ENCODE measurements around the gene LEKR1.

Gene LEKR1

DNA sequence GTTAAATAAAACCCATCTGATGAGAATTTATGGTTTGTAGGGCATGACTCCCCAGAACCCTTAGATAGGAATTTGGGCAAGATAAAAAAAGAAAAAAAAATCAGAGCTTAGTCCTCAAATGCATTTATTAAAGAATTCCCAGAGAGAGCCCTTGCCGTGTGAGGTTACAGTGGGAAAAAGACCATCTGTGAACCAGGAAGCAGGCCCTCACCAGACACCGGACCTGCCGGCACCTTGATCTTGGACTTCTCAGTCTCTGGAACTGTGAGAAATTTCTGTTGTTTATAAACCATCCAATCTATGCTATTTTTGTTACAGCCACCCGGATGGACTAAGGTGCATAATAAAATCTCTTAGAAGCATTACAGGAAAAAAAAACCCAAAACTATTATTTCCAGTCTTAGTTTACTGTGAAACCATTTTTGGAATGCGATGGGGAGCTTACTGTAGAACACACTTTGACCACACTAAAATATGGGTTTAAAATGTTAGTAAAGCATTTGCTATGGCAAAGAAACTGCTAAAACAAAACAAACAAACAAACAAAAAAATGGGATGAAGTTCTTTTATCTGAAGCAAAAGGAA, 72.2 kb downstream of the LEKR1 start:
- no peak for TF ChIP-seq GLIS3 (CRISPR knock-in tag; IDR thresholded peaks at IDR 0.05)
- no peak for TF ChIP-seq ARNTL (CRISPR knock-in tag; IDR thresholded peaks at IDR 0.05; ENCODE audit: borderline replicate concordance, low read depth)
- TF ChIP-seq CSRNP3 (CRISPR knock-in tag; IDR thresholded peaks at IDR 0.05) = no peak
- ATAC-seq = no peak

DNA sequence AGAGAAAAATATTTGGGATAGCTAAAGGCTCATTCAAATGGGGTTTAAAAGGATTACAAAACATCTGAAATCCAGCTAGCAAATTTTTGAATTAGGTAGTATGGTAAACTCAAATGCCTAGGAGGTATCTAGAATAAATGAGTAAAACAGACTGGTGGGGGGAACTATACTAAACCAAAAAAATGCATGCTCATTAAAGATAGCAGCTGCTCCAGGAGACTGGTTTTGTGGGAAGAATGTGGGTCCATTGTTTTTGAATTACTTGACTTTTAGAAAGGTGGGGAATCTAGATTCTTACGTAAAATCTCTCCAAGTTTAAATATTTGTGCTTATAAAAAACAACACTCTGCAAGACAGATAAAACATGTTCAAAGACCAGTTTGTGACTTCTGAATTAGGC, 73.8 kb downstream of the LEKR1 start:
- no peak for ATAC-seq
- TF ChIP-seq ZNF565 (CRISPR knock-in tag; conservative IDR thresholded peaks at IDR 0.05; ENCODE audit: low read depth) = no peak

GRCh38 chr3:156902916-156903315, 76.8 kb downstream of the LEKR1 start:
- TF ChIP-seq, protein P1, sequence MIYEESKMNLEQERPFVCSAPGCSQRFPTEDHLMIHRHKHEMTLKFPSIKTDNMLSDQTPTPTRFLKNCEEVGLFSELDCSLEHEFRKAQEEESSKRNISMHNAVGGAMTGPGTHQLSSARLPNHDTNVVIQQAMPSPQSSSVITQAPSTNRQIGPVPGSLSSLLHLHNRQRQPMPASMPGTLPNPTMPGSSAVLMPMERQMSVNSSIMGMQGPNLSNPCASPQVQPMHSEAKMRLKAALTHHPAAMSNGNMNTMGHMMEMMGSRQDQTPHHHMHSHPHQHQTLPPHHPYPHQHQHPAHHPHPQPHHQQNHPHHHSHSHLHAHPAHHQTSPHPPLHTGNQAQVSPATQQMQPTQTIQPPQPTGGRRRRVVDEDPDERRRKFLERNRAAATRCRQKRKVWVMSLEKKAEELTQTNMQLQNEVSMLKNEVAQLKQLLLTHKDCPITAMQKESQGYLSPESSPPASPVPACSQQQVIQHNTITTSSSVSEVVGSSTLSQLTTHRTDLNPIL (CRISPR knock-in tag; IDR thresholded peaks at IDR 0.05; ENCODE audit: low read depth) = no peak
- no peak for TF ChIP-seq CSDC2 (CRISPR knock-in tag; IDR thresholded peaks at IDR 0.05)
- TF ChIP-seq ISL1 (CRISPR knock-in tag; IDR thresholded peaks at IDR 0.05) = no peak
- TF ChIP-seq ZNF565 (CRISPR knock-in tag; conservative IDR thresholded peaks at IDR 0.05; ENCODE audit: low read depth) = no peak
- TF ChIP-seq GLIS3 (CRISPR knock-in tag; IDR thresholded peaks at IDR 0.05) = no peak
- TF ChIP-seq PPARA (CRISPR knock-in tag; IDR thresholded peaks at IDR 0.05; ENCODE audit: borderline replicate concordance) = no peak
- TF ChIP-seq SNAI2 (CRISPR knock-in tag; IDR thresholded peaks at IDR 0.05) = no peak
- TF ChIP-seq PATZ1 (CRISPR knock-in tag; IDR thresholded peaks at IDR 0.05; ENCODE audit: borderline replicate concordance) = no peak
- no peak for TF ChIP-seq TCF4 (CRISPR knock-in tag; IDR thresholded peaks at IDR 0.05; ENCODE audit: borderline replicate concordance)
- no peak for TF ChIP-seq ESRRG (CRISPR knock-in tag; IDR thresholded peaks at IDR 0.05)
- TF ChIP-seq, protein P2, sequence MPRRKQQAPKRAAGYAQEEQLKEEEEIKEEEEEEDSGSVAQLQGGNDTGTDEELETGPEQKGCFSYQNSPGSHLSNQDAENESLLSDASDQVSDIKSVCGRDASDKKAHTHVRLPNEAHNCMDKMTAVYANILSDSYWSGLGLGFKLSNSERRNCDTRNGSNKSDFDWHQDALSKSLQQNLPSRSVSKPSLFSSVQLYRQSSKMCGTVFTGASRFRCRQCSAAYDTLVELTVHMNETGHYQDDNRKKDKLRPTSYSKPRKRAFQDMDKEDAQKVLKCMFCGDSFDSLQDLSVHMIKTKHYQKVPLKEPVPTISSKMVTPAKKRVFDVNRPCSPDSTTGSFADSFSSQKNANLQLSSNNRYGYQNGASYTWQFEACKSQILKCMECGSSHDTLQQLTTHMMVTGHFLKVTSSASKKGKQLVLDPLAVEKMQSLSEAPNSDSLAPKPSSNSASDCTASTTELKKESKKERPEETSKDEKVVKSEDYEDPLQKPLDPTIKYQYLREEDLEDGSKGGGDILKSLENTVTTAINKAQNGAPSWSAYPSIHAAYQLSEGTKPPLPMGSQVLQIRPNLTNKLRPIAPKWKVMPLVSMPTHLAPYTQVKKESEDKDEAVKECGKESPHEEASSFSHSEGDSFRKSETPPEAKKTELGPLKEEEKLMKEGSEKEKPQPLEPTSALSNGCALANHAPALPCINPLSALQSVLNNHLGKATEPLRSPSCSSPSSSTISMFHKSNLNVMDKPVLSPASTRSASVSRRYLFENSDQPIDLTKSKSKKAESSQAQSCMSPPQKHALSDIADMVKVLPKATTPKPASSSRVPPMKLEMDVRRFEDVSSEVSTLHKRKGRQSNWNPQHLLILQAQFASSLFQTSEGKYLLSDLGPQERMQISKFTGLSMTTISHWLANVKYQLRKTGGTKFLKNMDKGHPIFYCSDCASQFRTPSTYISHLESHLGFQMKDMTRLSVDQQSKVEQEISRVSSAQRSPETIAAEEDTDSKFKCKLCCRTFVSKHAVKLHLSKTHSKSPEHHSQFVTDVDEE (CRISPR knock-in tag; IDR thresholded peaks at IDR 0.05) = no peak
- TF ChIP-seq ZC3H10 (CRISPR knock-in tag; IDR thresholded peaks at IDR 0.05) = no peak
- TF ChIP-seq RARB (CRISPR knock-in tag; IDR thresholded peaks at IDR 0.05) = no peak
- no peak for TF ChIP-seq BACH2 (CRISPR knock-in tag; IDR thresholded peaks at IDR 0.05; ENCODE audit: borderline replicate concordance)
- TF ChIP-seq CSRNP3 (CRISPR knock-in tag; IDR thresholded peaks at IDR 0.05) = no peak
- no peak for ATAC-seq

- ATAC-seq = no peak
- TF ChIP-seq RARB (CRISPR knock-in tag; IDR thresholded peaks at IDR 0.05) = no peak
- no peak for TF ChIP-seq OSR1 (CRISPR knock-in tag; IDR thresholded peaks at IDR 0.05)
- TF ChIP-seq ZFP3 (CRISPR knock-in tag; IDR thresholded peaks at IDR 0.05) = no peak
- TF ChIP-seq, protein P2 (CRISPR knock-in tag; IDR thresholded peaks at IDR 0.05) = no peak
- no peak for TF ChIP-seq ZNF565 (CRISPR knock-in tag; conservative IDR thresholded peaks at IDR 0.05; ENCODE audit: low read depth)
- TF ChIP-seq BACH2 (CRISPR knock-in tag; IDR thresholded peaks at IDR 0.05; ENCODE audit: borderline replicate concordance) = no peak
- no peak for TF ChIP-seq TCF4 (CRISPR knock-in tag; IDR thresholded peaks at IDR 0.05; ENCODE audit: borderline replicate concordance)
- TF ChIP-seq ESRRG (CRISPR knock-in tag; IDR thresholded peaks at IDR 0.05) = no peak
- TF ChIP-seq, protein P3, sequence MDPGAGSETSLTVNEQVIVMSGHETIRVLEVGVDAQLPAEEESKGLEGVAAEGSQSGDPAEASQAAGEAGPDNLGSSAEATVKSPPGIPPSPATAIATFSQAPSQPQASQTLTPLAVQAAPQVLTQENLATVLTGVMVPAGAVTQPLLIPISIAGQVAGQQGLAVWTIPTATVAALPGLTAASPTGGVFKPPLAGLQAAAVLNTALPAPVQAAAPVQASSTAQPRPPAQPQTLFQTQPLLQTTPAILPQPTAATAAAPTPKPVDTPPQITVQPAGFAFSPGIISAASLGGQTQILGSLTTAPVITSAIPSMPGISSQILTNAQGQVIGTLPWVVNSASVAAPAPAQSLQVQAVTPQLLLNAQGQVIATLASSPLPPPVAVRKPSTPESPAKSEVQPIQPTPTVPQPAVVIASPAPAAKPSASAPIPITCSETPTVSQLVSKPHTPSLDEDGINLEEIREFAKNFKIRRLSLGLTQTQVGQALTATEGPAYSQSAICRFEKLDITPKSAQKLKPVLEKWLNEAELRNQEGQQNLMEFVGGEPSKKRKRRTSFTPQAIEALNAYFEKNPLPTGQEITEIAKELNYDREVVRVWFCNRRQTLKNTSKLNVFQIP (CRISPR knock-in tag; IDR thresholded peaks at IDR 0.05; ENCODE audit: borderline replicate concordance, low read depth) = no peak
- no peak for TF ChIP-seq CSDC2 (CRISPR knock-in tag; IDR thresholded peaks at IDR 0.05)
- TF ChIP-seq CSRNP3 (CRISPR knock-in tag; IDR thresholded peaks at IDR 0.05) = no peak
Observed at GRCh38 chr3:156906275-156906674, 80.1 kb downstream of the LEKR1 start.
